Measurements from ENCODE around the gene CLDN9.

Gene CLDN9

DNA sequence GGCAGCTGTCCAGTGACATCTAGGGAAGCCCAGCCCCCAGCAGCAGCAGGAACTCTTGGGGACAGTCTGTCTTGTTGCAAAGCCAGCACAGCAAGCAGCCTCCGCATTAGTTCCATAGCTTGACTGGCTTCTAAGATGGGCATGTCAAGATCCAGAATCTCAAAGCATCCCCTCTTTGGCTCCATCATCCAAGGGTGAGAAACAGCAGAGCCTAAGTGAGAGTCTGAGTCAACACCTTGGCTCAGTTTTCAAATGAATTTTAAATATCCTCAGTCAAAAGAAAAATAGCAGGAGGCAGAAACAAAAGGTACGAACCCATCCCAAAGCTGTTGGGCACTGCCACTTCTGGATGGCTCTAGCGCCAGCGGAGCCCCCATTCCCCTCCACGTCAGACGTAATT lies 2.2 kb downstream of the CLDN9 start:
- no peak for TF ChIP-seq OSR1 (CRISPR knock-in tag; IDR thresholded peaks at IDR 0.05)
- TF ChIP-seq, protein P1, sequence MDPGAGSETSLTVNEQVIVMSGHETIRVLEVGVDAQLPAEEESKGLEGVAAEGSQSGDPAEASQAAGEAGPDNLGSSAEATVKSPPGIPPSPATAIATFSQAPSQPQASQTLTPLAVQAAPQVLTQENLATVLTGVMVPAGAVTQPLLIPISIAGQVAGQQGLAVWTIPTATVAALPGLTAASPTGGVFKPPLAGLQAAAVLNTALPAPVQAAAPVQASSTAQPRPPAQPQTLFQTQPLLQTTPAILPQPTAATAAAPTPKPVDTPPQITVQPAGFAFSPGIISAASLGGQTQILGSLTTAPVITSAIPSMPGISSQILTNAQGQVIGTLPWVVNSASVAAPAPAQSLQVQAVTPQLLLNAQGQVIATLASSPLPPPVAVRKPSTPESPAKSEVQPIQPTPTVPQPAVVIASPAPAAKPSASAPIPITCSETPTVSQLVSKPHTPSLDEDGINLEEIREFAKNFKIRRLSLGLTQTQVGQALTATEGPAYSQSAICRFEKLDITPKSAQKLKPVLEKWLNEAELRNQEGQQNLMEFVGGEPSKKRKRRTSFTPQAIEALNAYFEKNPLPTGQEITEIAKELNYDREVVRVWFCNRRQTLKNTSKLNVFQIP (CRISPR knock-in tag; IDR thresholded peaks at IDR 0.05; ENCODE audit: borderline replicate concordance, low read depth), result no peak
- TF ChIP-seq ZNF565 (CRISPR knock-in tag; conservative IDR thresholded peaks at IDR 0.05; ENCODE audit: low read depth), result no peak
- TF ChIP-seq, protein P2, sequence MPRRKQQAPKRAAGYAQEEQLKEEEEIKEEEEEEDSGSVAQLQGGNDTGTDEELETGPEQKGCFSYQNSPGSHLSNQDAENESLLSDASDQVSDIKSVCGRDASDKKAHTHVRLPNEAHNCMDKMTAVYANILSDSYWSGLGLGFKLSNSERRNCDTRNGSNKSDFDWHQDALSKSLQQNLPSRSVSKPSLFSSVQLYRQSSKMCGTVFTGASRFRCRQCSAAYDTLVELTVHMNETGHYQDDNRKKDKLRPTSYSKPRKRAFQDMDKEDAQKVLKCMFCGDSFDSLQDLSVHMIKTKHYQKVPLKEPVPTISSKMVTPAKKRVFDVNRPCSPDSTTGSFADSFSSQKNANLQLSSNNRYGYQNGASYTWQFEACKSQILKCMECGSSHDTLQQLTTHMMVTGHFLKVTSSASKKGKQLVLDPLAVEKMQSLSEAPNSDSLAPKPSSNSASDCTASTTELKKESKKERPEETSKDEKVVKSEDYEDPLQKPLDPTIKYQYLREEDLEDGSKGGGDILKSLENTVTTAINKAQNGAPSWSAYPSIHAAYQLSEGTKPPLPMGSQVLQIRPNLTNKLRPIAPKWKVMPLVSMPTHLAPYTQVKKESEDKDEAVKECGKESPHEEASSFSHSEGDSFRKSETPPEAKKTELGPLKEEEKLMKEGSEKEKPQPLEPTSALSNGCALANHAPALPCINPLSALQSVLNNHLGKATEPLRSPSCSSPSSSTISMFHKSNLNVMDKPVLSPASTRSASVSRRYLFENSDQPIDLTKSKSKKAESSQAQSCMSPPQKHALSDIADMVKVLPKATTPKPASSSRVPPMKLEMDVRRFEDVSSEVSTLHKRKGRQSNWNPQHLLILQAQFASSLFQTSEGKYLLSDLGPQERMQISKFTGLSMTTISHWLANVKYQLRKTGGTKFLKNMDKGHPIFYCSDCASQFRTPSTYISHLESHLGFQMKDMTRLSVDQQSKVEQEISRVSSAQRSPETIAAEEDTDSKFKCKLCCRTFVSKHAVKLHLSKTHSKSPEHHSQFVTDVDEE (CRISPR knock-in tag; IDR thresholded peaks at IDR 0.05), result no peak
- TF ChIP-seq SNAI2 (CRISPR knock-in tag; IDR thresholded peaks at IDR 0.05), result no peak
- TF ChIP-seq ISL1 (CRISPR knock-in tag; IDR thresholded peaks at IDR 0.05), result no peak
- TF ChIP-seq CREB5 (CRISPR knock-in tag; IDR thresholded peaks at IDR 0.05; ENCODE audit: low read depth), result no peak
- no peak for TF ChIP-seq CSDC2 (CRISPR knock-in tag; IDR thresholded peaks at IDR 0.05)
- TF ChIP-seq RARB (CRISPR knock-in tag; IDR thresholded peaks at IDR 0.05), result no peak
- no peak for TF ChIP-seq TOX (CRISPR knock-in tag; IDR thresholded peaks at IDR 0.05; ENCODE audit: borderline replicate concordance)
- TF ChIP-seq ZNF70 (CRISPR knock-in tag; IDR thresholded peaks at IDR 0.05), result no peak
- no peak for TF ChIP-seq GLIS3 (CRISPR knock-in tag; IDR thresholded peaks at IDR 0.05)
- no peak for ATAC-seq

DNA sequence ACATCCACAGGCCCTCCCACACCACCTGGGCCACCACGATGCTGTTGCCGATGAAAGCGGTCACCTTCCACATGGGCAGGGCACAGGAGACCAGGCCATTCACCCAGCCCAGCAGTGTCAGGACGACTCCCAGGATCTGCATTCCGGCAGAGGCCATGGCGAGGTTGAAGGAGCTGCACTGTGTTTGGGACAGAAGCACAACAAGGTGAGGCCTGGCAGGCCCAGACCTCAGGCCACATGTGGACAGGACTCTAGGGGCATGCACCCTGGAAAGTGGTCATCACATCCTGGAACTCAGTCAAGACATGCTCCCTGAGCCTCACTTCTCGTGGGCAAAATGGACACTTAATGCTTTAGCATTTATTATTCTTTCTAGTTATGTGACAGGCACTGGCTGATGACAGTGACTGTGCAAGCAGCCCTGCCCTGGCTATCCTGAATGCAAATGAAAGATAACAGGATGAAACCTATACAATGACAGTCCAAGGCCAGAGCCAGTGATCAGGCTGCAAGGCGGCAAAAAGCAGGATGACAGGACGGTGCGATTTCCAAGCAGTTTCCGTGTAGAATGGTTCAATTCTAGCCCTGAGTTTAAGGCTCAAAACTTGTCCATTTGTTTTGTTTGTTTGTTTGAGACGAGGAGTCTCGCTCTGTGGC lies 3.3 kb downstream of the CLDN9 start:
- ATAC-seq, result no peak
- no peak for TF ChIP-seq ZFP30 (CRISPR knock-in tag; IDR thresholded peaks at IDR 0.05)
- TF ChIP-seq RARB (CRISPR knock-in tag; IDR thresholded peaks at IDR 0.05), result no peak
- TF ChIP-seq, protein P3, sequence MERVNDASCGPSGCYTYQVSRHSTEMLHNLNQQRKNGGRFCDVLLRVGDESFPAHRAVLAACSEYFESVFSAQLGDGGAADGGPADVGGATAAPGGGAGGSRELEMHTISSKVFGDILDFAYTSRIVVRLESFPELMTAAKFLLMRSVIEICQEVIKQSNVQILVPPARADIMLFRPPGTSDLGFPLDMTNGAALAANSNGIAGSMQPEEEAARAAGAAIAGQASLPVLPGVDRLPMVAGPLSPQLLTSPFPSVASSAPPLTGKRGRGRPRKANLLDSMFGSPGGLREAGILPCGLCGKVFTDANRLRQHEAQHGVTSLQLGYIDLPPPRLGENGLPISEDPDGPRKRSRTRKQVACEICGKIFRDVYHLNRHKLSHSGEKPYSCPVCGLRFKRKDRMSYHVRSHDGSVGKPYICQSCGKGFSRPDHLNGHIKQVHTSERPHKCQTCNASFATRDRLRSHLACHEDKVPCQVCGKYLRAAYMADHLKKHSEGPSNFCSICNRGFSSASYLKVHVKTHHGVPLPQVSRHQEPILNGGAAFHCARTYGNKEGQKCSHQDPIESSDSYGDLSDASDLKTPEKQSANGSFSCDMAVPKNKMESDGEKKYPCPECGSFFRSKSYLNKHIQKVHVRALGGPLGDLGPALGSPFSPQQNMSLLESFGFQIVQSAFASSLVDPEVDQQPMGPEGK (CRISPR knock-in tag; IDR thresholded peaks at IDR 0.05; ENCODE audit: borderline replicate concordance), result no peak
- TF ChIP-seq CSRNP3 (CRISPR knock-in tag; IDR thresholded peaks at IDR 0.05), result no peak
- no peak for TF ChIP-seq CREB5 (CRISPR knock-in tag; IDR thresholded peaks at IDR 0.05; ENCODE audit: low read depth)
- TF ChIP-seq, protein P2 (CRISPR knock-in tag; IDR thresholded peaks at IDR 0.05), result no peak

Data from SK-N-SH treated with all-trans-retinoic acid at 6 μM for 48 hours (cell line).